HG03432 (cell line): ENCODE measurements around the gene HTR7.

ENCODE experiments used
- ATAC-seq: cut with Tn5 transposase; IDR thresholded peaks from one replicate; pipeline ENCODE4 v1.9.1; 2021; ENCODE audit warnings: mild to moderate bottlenecking, moderate library complexity; ENCODE audit not compliant: unreplicated experiment

HTR7 gene

GRCh38 chr10:90743291-90743690 is 114.5 kb downstream of the HTR7 start:
- no peak for ATAC-seq

DNA sequence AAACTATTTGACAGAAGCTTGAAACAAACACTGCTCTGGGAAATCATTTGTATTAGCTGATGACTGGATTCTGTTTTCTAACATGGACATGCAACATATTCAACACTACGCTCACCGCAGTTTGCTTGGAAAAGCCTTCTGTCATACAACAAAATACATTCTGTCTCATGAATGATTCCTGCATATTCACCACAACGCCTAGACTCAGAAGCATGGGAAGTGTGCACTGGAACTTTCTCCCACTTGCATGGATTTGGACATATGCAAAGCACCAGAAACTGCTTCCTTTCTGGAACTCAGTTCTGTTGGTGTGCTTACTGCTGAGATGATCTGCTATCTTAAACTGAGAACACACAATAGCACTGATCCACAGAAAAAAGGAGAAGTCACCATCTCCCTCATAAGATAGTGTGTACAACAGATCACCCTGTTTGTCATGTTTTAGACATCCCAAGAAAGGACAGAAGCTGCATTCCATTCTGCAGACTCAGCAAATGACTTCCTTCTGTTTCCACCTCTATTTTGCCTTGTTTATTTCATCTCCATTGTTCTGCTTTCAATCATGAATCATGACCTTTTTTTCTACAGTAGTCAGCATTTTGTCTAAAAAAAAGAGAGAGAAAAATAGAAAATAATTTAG is 115.8 kb downstream of the HTR7 start:
- ATAC-seq, result no peak

DNA sequence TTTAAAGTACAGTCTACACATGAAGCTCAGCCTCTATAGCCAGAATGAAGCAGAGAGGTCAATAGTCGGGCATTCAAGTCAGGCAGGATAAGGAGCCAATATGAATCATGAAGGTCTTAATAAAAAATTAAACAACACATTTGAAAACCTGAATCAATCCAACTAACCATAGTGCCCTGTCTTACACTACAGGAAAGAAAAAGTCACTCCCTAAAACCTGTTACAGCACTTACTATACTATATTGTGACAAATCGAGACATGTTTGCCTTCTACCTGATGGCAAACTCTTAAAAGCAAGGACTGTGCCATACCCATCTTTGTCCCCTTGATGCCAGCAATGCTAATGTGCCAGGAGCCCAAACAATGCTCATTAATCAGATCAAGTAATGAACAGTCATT is 117.6 kb downstream of the HTR7 start:
- ATAC-seq, result no peak

- ATAC-seq, result no peak
These were observed 119.0 kb downstream of the HTR7 start for GRCh38 chr10:90738885-90739284.

DNA sequence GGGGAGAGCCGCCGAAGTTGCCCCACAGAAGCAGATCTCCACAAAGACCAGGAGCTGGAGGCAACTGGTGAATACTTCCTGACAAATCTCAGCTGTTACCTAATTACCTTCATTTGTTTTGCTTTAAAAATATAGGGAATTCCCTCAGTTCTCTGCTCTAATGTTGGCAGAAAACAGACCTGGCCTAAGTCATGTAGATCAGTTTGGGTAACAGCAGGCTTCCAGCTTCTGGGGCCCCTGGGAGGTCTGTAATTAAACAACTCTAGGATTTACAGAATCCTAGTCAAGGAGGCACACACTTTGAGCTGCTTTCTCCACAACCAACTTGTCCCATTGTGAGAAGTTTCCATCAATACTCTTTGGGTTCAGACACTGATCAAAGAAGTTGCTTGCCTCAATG is 123.4 kb downstream of the HTR7 start:
- no peak for ATAC-seq

GRCh38 chr10:90732581-90732980 is 125.3 kb downstream of the HTR7 start:
- ATAC-seq, result no peak

DNA sequence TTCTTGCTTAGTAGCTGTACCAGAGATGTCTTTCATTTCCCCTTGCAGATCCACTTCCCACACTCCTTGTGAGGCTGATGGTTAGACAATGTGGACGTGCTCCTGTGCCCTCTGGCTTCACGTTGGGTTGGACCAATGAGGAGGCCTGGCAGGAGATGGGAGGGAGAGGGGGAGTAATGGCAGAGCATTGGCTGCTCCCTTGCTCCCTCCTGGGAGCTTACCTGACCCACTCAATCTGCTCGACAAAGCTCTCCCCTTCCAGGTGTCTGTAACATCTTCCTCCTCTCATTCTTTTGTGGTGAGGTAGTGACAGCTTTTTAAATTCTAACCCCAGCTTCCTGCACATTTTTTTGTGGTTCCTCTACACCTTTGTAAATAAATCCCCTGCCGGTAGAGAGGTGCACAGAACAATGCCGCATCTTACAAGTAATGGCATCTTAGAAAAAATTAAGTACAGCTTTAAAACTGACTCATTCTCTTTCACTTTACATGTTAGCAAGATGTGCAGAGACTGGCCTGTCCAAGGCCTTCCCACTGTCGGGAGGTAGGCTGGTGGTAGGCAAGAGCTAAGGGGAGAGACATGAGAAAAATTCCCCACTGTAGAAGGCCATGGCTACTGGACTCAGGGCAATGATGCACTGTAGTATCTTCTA is 134.3 kb downstream of the HTR7 start:
- ATAC-seq, result no peak

- ATAC-seq, result no peak
These were observed 135.0 kb downstream of the HTR7 start for GRCh38 chr10:90722832-90723231.

GRCh38 chr10:90718182-90718581 is 139.7 kb downstream of the HTR7 start:
- ATAC-seq, result no peak

- ATAC-seq, result no peak
These were observed 145.3 kb downstream of the HTR7 start for GRCh38 chr10:90712529-90712928.

DNA sequence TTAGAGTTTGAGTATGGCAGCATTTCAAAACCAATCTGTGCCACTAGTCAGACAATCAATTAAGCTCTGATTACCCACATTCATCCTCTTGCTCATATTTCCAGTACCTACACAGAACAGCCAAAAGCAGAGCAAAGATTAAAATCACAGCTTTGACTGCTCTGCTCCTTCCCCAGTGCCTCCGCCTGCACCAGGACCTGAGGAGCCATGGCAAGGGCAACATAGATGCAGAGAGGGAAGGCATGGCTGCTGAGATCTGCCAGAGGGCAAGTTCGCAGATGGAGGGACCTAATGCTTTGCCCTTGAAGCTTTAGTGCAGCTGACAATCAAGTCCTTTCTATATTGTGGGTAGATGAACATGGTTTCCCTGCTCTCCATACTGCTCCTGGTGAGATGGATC is 148.1 kb downstream of the HTR7 start:
- no peak for ATAC-seq

GRCh38 chr10:90707657-90708056 is 150.2 kb downstream of the HTR7 start:
- ATAC-seq, result no peak

GRCh38 chr10:90701428-90701827 is 156.4 kb downstream of the HTR7 start:
- ATAC-seq, result no peak

GRCh38 chr10:90695915-90696676 is 161.7 kb downstream of the HTR7 start:
- no peak for ATAC-seq
